H9 (cell line): Measurements from ENCODE around the gene GRM5. TPM values are rescaled to one million over a fixed set of nuclear protein-coding genes. Genes with fewer than 3 reads are reported as not detected.

Experiments used
- DNase-seq: peaks from one replicate; pipeline ENCODE4 v3.0.0-alpha.2; 2017
- H2AFZ ChIP-seq: one replicate; pipeline ENCODE4 v1.6.1; 2013; ENCODE audit warnings: mild to moderate bottlenecking, low read length, control low read depth, moderate library complexity
- H2AK5ac ChIP-seq: 2 replicates; pipeline ENCODE4 v1.6.1; 2013; ENCODE audit warnings: low read length, control low read depth, mixed read lengths; ENCODE audit not compliant: insufficient read length
- H2BK120ac ChIP-seq: one replicate; pipeline ENCODE4 v1.6.1; 2013; ENCODE audit warnings: low read depth, mild to moderate bottlenecking, low read length, control low read depth, inconsistent platforms; ENCODE audit not compliant: poor library complexity, severe bottlenecking
- H2BK12ac ChIP-seq: 2 replicates; pipeline ENCODE4 v1.6.1; 2013; ENCODE audit warnings: low read length, control low read depth, mixed read lengths, low read depth; ENCODE audit not compliant: insufficient read length
- H2BK15ac ChIP-seq: 2 replicates; pipeline ENCODE4 v1.6.1; 2013; ENCODE audit warnings: low read depth, low read length, control low read depth
- H2BK20ac ChIP-seq: one replicate; pipeline ENCODE4 v1.6.1; 2013; ENCODE audit warnings: low read depth, mild to moderate bottlenecking, low read length, control low read depth, inconsistent platforms; ENCODE audit not compliant: poor library complexity, severe bottlenecking
- H2BK5ac ChIP-seq: 2 replicates; pipeline ENCODE4 v1.6.1; 2013; ENCODE audit warnings: low read length, control low read depth, mixed read lengths; ENCODE audit not compliant: insufficient read length
- H3K14ac ChIP-seq: 2 replicates; pipeline ENCODE4 v1.6.1; 2013; ENCODE audit warnings: low read length, control low read depth; ENCODE audit not compliant: insufficient read depth
- H3K18ac ChIP-seq: 2 replicates; pipeline ENCODE4 v1.6.1; 2013; ENCODE audit warnings: low read depth, mild to moderate bottlenecking, mixed read lengths, low read length, control low read depth; ENCODE audit not compliant: insufficient read length
- H3K23ac ChIP-seq: 2 replicates; pipeline ENCODE4 v1.6.1; 2013; ENCODE audit warnings: low read length, control low read depth, mixed read lengths, low read depth; ENCODE audit not compliant: insufficient read length
- H3K23me2 ChIP-seq: 2 replicates; pipeline ENCODE4 v1.6.1; 2013; ENCODE audit warnings: low read depth, mild to moderate bottlenecking, mixed read lengths, low read length, control low read depth; ENCODE audit not compliant: insufficient read length, poor library complexity, severe bottlenecking
- H3K27ac ChIP-seq: 2 replicates; pipeline ENCODE4 v1.5.1; 2013; ENCODE audit warnings: low read length, control low read depth, mixed read lengths, low read depth; ENCODE audit not compliant: insufficient read length
- H3K27me3 ChIP-seq: 2 replicates; pipeline ENCODE4 v1.6.1; 2013; ENCODE audit warnings: low read length, control low read depth, inconsistent platforms; ENCODE audit not compliant: insufficient read depth
- H3K4ac ChIP-seq: 2 replicates; pipeline ENCODE4 v1.6.1; 2013; ENCODE audit warnings: low read depth, mild to moderate bottlenecking, control low read depth, inconsistent platforms, low read length, moderate library complexity
- H3K4me1 ChIP-seq: 2 replicates; pipeline ENCODE4 v1.6.1; 2013; ENCODE audit warnings: low read length, control low read depth, inconsistent platforms; ENCODE audit not compliant: insufficient read depth
- H3K4me2 ChIP-seq: 2 replicates; pipeline ENCODE4 v1.6.1; 2013; ENCODE audit warnings: low read length, control low read depth, mixed read lengths; ENCODE audit not compliant: insufficient read length, insufficient read depth
- H3K56ac ChIP-seq: 2 replicates; pipeline ENCODE4 v1.6.1; 2013; ENCODE audit warnings: low read depth, mild to moderate bottlenecking, mixed read lengths, low read length, control low read depth; ENCODE audit not compliant: insufficient read length
- H3K79me1 ChIP-seq: 2 replicates; pipeline ENCODE4 v1.6.1; 2013; ENCODE audit warnings: low read depth, mild to moderate bottlenecking, moderate library complexity, low read length, control low read depth, inconsistent platforms; ENCODE audit not compliant: insufficient read depth, poor library complexity, severe bottlenecking
- H3K79me2 ChIP-seq: 2 replicates; pipeline ENCODE4 v1.6.1; 2013; ENCODE audit warnings: low read length, control low read depth, inconsistent platforms; ENCODE audit not compliant: insufficient read depth
- H3K9ac ChIP-seq: 2 replicates; pipeline ENCODE4 v1.6.1; 2013; ENCODE audit warnings: low read length, control low read depth, mixed read lengths; ENCODE audit not compliant: insufficient read length; ENCODE audit errors: extremely low read depth
- H3K9me3 ChIP-seq: one replicate; pipeline ENCODE4 v1.6.1; 2013; ENCODE audit warnings: low read depth, low read length, inconsistent platforms; ENCODE audit not compliant: control insufficient read depth
- H3T11ph ChIP-seq: one replicate; pipeline ENCODE4 v1.6.1; 2013; ENCODE audit warnings: mild to moderate bottlenecking, low read length, control low read depth, inconsistent platforms
- H4K20me1 ChIP-seq: one replicate; pipeline ENCODE4 v1.6.1; 2013; ENCODE audit not compliant: control insufficient read depth, insufficient read length, insufficient read depth
- H4K5ac ChIP-seq: 2 replicates; pipeline ENCODE4 v1.6.1; 2013; ENCODE audit warnings: low read depth, mild to moderate bottlenecking, mixed read lengths, low read length, control low read depth; ENCODE audit not compliant: insufficient read length
- H4K8ac ChIP-seq: replicated peaks from 2 replicates; pipeline ENCODE4 v1.6.1; 2013; ENCODE audit warnings: low read length, control low read depth, mixed read lengths, low read depth; ENCODE audit not compliant: insufficient read length
- H4K91ac ChIP-seq: 2 replicates; pipeline ENCODE4 v1.6.1; 2013; ENCODE audit warnings: low read depth, mild to moderate bottlenecking, moderate library complexity, mixed read lengths, low read length, control low read depth; ENCODE audit not compliant: insufficient read length
- H3K27ac Mint-ChIP-seq, 3 experiments: 2 replicates in 2 of 3; 3 replicates in 1 of 3; pipeline ENCODE4 v1.8.0; 2020 to 2021; ENCODE audit warnings: mixed read lengths in 3 of 3, mild to moderate bottlenecking in 1 of 3, moderate library complexity in 1 of 3
- H3K27me3 Mint-ChIP-seq: 2 replicates; pipeline ENCODE4 v1.8.0; 2021; ENCODE audit warnings: low read depth, mild to moderate bottlenecking, moderate library complexity, mixed read lengths
- H3K36me3 Mint-ChIP-seq, 3 experiments: 2 replicates in 2 of 3; 3 replicates in 1 of 3; pipeline ENCODE4 v1.8.0; 2020 to 2021; ENCODE audit warnings: low read depth in 3 of 3, mixed read lengths in 3 of 3; ENCODE audit not compliant: insufficient read depth in 1 of 3
- H3K4me1 Mint-ChIP-seq, 2 experiments: 2 replicates each; pipeline ENCODE4 v1.8.0; 2020; ENCODE audit warnings: mixed read lengths in 2 of 2
- H3K4me3 Mint-ChIP-seq, 2 experiments: 2 replicates in 1 of 2; 3 replicates in 1 of 2; pipeline ENCODE4 v1.8.0; 2020 to 2021; ENCODE audit warnings: mild to moderate bottlenecking in 2 of 2, mixed read lengths in 2 of 2, moderate library complexity in 1 of 2
- H3K9me3 Mint-ChIP-seq, 2 experiments: 2 replicates in 1 of 2; 3 replicates in 1 of 2; pipeline ENCODE4 v1.8.0; 2020; ENCODE audit warnings: mild to moderate bottlenecking in 2 of 2, mixed read lengths in 2 of 2, moderate library complexity in 1 of 2
- CTCF ChIP-seq: fragments of 200-600 bp; sonication (generic); conservative IDR thresholded peaks from 3 replicates; pipeline ENCODE4 v1.8.0; 2021; ENCODE audit warnings: antibody characterized with exemption, mild to moderate bottlenecking
- WGBS: extraction: QIAGEN DNeasy Blood & Tissue Kit; methylation state at CpG from one replicate; pipeline ENCODE4 v1.1.7; 2013; ENCODE audit warnings: missing lambda C conversion rate, low lambda C conversion rate, mixed read lengths; ENCODE audit not compliant: insufficient read length; ENCODE audit errors: extremely low coverage; 5-methylcytosine and 5-hydroxymethylcytosine counted together
- total RNA-seq: library from RNA; stranded (reverse); gene quantifications from 2 replicates; pipeline ENCODE4 v1.2.1, GENCODE V29; 2021

Gene GRM5
- total RNA-seq, 1 experiment from 2014 or later = not detected

GRCh38 chr11:88507771-88508417, 557.9 kb downstream of the GRM5 start:
- Histone ChIP-seq H2AFZ (no peak overlapping the region), H2BK12ac (no peak overlapping the region), H3K9ac (no peak overlapping the region), H3K4me2 (peak overlapping the region; percentile 41), H3K56ac (no peak overlapping the region), H4K5ac (no peak overlapping the region), H3K23ac (no peak overlapping the region), H3K14ac (no peak overlapping the region), H3K79me2 (no peaks in the 10 kb centered on the region), H3K23me2 (peaks cover 8% of the 10 kb centered on the region), H2BK15ac (no peak overlapping the region), H2BK5ac (no peak overlapping the region), H3K18ac (no peak overlapping the region), H3K4me1 (peaks cover 6% of the 10 kb centered on the region; the same call in 1 of the 2 replicates), H3K27me3 (no peaks in the 10 kb centered on the region; the same call in 1 of the 2 replicates), H4K20me1 (no peaks in the 10 kb centered on the region), H2AK5ac (no peak overlapping the region), H3K79me1 (no peaks in the 10 kb centered on the region), H2BK120ac (no peak overlapping the region), H4K8ac (no peak overlapping the region), H2BK20ac (no peak overlapping the region), H3T11ph (no peak overlapping the region), H4K91ac (no peak overlapping the region), H3K4ac (no peak overlapping the region), H3K9me3 (no peaks in the 10 kb centered on the region), H3K27ac (no peak overlapping the region)
- H3K4me3 Mint-ChIP-seq = peak overlapping the region; percentile 67 to 84
- peaks cover 22 to 30% of the 10 kb centered on the region in 2 experiments for H3K4me1 Mint-ChIP-seq
- no peak for DNase-seq
- no peak overlapping the region for H3K27ac Mint-ChIP-seq
- no peak for TF ChIP-seq CTCF
- no peaks in the 10 kb centered on the region for H3K9me3 Mint-ChIP-seq
- WGBS = no CpG with 5 or more reads among the region's 11 CpGs
- H3K27me3 Mint-ChIP-seq = peaks cover 33% of the 10 kb centered on the region
- H3K36me3 Mint-ChIP-seq = no peaks in the 10 kb centered on the region; a peak in 1 of 7 replicates
